Endothelial cell of coronary artery (primary cell): ENCODE data around the gene NCL. TPM values are rescaled to one million over a fixed set of nuclear protein-coding genes. Genes with fewer than 3 reads are reported as not detected.

ENCODE experiments used
- total RNA-seq: library from RNA; depleted of rRNA; stranded (reverse); fragments of >200 nt; gene quantifications from 2 replicates; pipeline ENCODE4 v1.2.3, GENCODE V29; 2014

NCL gene
- total RNA-seq = 263 and 268 TPM in 2 replicates

DNA sequence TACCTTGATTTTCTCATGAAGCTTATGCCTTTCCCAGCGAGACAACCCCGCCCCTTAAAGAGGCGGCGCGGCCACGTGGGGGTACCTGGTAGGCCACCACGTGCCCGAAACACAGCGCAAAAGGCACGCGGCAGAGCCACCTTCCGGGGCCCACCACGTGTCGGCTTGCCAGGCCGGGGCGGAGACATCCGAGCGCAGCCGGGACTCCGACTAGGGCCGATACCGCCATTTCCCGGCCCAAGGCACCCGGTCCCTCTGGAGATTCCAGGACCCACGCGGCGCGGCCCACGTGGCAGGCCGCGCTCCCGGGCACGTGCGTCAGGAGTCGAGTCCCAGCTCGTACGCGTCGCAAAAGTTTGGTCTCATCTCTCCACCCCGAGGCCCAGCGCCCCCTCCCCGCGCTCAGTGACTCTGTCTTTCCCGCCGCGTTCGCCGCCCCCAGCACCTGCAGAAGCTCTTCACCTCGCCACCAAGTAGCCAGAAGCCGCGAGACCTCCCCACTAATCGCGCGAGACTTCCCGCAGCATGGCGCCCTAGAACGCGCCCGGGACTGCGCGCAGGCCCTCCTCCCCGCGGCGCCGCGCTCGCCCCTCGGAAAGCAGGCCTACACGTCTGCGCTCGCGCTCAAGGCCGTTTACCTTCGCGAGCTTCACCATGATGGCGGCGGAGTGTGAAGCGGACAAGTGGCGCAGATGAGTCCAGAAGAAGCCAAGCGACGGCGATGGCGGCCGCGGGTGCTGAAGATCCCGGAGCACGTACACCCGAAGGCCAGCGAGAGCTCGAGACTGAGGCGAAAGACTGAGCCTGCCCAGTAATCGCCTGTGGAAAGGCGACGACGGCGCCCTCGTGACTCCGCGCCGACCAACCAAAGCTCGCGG, at the start of gene NCL:
Gene NCL (minus strand): TSS at position 787 of the 878 bp plus-strand sequence. CDS start 131 bp downstream, at position 656.

Other genes starting within 250 kb of the NCL start
- gene B3GNT7, start 68.8 kb downstream of the NCL start, total RNA-seq = 0.09 TPM in 2 replicates
- gene NMUR1, start 66.0 kb upstream of the NCL start, total RNA-seq = under 0.01 TPM in 1 of 2 replicates, not detected in the other
- gene TEX44, start 128.4 kb upstream of the NCL start, total RNA-seq = not detected in 2 replicates
- gene PTMA, start 244.0 kb upstream of the NCL start, total RNA-seq = 1,067 and 1,251 TPM in 2 replicates